DND-41 (cell line): ENCODE measurements around the gene AUH.

Experiments used
- ATAC-seq: fragments of 200-7000 bp; cut with Tn5 transposase; 3 replicates; pipeline ENCODE4 v1.9.1; 2021; ENCODE audit warnings: low read depth; ENCODE audit not compliant: insufficient read depth
- DNase-seq: peaks from one replicate; pipeline ENCODE4 v3.0.0-alpha.2; 2020
- H2AFZ ChIP-seq: 2 replicates; pipeline ENCODE4 v1.6.0; 2012; ENCODE audit warnings: low read depth, low read length
- H3K27ac ChIP-seq: 2 replicates; pipeline ENCODE4 v1.5.1; 2012; ENCODE audit warnings: low read length, inconsistent platforms
- H3K27me3 ChIP-seq: fragments of 200-600 bp; sonication (generic); 2 replicates; pipeline ENCODE4 v1.6.0; 2012; ENCODE audit warnings: low read length, mild to moderate bottlenecking, inconsistent platforms; ENCODE audit not compliant: insufficient read depth, poor library complexity
- H3K36me3 ChIP-seq: 2 replicates; pipeline ENCODE4 v1.5.1; 2012; ENCODE audit warnings: low read length, inconsistent platforms; ENCODE audit not compliant: insufficient read depth
- H3K4me1 ChIP-seq: 2 replicates; pipeline ENCODE4 v1.5.1; 2012; ENCODE audit warnings: mild to moderate bottlenecking, low read length; ENCODE audit not compliant: insufficient read depth
- H3K4me2 ChIP-seq: 2 replicates; pipeline ENCODE4 v1.6.0; 2012; ENCODE audit warnings: mild to moderate bottlenecking, moderate library complexity, low read length, inconsistent platforms; ENCODE audit not compliant: insufficient read depth
- H3K4me3 ChIP-seq, 2 experiments: fragments of 200-600 bp in 1 of 2; shearing (Covaris generic) in 1 of 2; 2 replicates each; pipeline ENCODE4 v1.5.1; 2012 to 2016; ENCODE audit warnings: inconsistent platforms in 2 of 2, low read length in 2 of 2, mild to moderate bottlenecking in 2 of 2, low read depth in 1 of 2, moderate library complexity in 1 of 2
- H3K79me2 ChIP-seq: 2 replicates; pipeline ENCODE4 v1.6.0; 2012; ENCODE audit warnings: low read length, inconsistent platforms; ENCODE audit not compliant: insufficient read depth
- H3K9ac ChIP-seq: 2 replicates; pipeline ENCODE4 v1.6.0; 2012; ENCODE audit warnings: low read depth, mild to moderate bottlenecking, inconsistent platforms, low read length, moderate library complexity
- H3K9me3 ChIP-seq: 2 replicates; pipeline ENCODE4 v1.5.1; 2012; ENCODE audit warnings: low read length, moderate library complexity, mild to moderate bottlenecking, inconsistent platforms; ENCODE audit not compliant: insufficient read depth, severe bottlenecking
- H4K20me1 ChIP-seq: 2 replicates; pipeline ENCODE4 v1.6.0; 2012; ENCODE audit warnings: low read length; ENCODE audit not compliant: insufficient read depth
- EZH2 ChIP-seq: IDR thresholded peaks from 3 replicates; pipeline ENCODE4 v1.6.1; 2012; ENCODE audit warnings: borderline replicate concordance, low read depth, mild to moderate bottlenecking, moderate library complexity, low read length, inconsistent platforms; ENCODE audit not compliant: severe bottlenecking
- TF ChIP-seq, protein P1 (sequence below): IDR thresholded peaks from 2 replicates; pipeline ENCODE4 v1.5.1; 2012; ENCODE audit warnings: borderline replicate concordance, low read length, moderate library complexity, mild to moderate bottlenecking; ENCODE audit not compliant: poor library complexity, severe bottlenecking; ENCODE audit errors: extremely low read depth

The AUH gene

DNA sequence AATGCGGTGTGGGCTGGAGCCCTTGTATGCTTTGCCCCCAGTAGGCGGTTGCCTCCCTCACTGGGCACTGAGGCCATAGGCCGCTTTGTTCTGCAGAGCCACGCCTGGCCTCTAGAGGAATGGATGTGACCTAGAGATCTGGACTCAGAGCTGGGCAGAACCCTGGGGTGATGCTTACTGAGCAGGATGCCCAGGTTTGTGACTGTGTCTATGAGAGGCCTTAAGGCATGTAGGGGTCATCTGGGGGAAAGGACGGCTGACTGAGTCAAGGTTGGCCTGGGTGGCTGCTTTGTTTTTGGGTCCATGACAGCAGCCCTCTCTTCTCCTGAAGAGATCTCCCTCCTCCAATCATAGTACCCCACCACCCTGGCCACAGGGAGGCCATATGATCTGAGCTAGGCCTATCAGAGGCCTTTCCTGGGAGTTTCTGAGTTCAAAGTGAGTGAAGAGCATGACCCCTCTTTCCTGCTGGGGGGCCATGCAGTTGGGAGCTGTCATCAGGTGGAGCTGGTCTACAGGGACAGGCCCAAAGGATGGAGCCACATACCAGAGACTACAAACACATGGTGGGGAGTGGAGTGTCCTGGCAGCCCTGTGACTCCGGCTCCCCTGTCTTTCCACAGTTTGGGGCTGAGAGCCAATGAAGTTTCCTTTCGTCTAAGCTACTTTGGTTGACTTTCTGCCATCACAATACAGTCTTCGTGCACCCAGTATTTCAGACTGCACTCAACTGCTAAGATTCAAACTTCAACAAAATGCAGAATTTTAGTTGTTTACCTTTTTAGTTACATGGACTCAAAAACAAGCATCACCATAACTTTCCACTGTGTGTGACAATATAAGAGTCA is 165.4 kb downstream of the AUH start:
- no peaks in the 10 kb centered on the region for H3K36me3 ChIP-seq
- no peak overlapping the region for H3K27ac ChIP-seq
- no peak for TF ChIP-seq EZH2
- TF ChIP-seq, protein P1, sequence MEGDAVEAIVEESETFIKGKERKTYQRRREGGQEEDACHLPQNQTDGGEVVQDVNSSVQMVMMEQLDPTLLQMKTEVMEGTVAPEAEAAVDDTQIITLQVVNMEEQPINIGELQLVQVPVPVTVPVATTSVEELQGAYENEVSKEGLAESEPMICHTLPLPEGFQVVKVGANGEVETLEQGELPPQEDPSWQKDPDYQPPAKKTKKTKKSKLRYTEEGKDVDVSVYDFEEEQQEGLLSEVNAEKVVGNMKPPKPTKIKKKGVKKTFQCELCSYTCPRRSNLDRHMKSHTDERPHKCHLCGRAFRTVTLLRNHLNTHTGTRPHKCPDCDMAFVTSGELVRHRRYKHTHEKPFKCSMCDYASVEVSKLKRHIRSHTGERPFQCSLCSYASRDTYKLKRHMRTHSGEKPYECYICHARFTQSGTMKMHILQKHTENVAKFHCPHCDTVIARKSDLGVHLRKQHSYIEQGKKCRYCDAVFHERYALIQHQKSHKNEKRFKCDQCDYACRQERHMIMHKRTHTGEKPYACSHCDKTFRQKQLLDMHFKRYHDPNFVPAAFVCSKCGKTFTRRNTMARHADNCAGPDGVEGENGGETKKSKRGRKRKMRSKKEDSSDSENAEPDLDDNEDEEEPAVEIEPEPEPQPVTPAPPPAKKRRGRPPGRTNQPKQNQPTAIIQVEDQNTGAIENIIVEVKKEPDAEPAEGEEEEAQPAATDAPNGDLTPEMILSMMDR, result no peak
- H3K9me3 ChIP-seq, result no peaks in the 10 kb centered on the region
- H3K4me3 ChIP-seq, result no peak overlapping the region
- no peak overlapping the region for H2AFZ ChIP-seq
- no peaks in the 10 kb centered on the region for H4K20me1 ChIP-seq
- H3K27me3 ChIP-seq, result no peaks in the 10 kb centered on the region
- no peak overlapping the region for H3K4me2 ChIP-seq
- no peaks in the 10 kb centered on the region for H3K79me2 ChIP-seq
- DNase-seq (no peak), ATAC-seq (no peak)
- H3K9ac ChIP-seq, result no peak overlapping the region
- H3K4me1 ChIP-seq, result peaks cover 32% of the 10 kb centered on the region

GRCh38 chr9:91195372-91196012 is 166.2 kb downstream of the AUH start:
- H2AFZ ChIP-seq, result no peak overlapping the region
- peaks cover 32% of the 10 kb centered on the region for H3K4me1 ChIP-seq
- H3K9me3 ChIP-seq, result no peaks in the 10 kb centered on the region
- no peaks in the 10 kb centered on the region for H3K27me3 ChIP-seq
- H4K20me1 ChIP-seq, result no peaks in the 10 kb centered on the region
- no peak for DNase-seq
- no peak for ATAC-seq
- no peak overlapping the region for H3K27ac ChIP-seq
- no peak overlapping the region for H3K9ac ChIP-seq
- H3K4me3 ChIP-seq, result no peak overlapping the region
- no peaks in the 10 kb centered on the region for H3K36me3 ChIP-seq
- TF ChIP-seq, protein P1, result no peak
- no peak for TF ChIP-seq EZH2
- H3K79me2 ChIP-seq, result no peaks in the 10 kb centered on the region
- H3K4me2 ChIP-seq, result no peak overlapping the region

DNA sequence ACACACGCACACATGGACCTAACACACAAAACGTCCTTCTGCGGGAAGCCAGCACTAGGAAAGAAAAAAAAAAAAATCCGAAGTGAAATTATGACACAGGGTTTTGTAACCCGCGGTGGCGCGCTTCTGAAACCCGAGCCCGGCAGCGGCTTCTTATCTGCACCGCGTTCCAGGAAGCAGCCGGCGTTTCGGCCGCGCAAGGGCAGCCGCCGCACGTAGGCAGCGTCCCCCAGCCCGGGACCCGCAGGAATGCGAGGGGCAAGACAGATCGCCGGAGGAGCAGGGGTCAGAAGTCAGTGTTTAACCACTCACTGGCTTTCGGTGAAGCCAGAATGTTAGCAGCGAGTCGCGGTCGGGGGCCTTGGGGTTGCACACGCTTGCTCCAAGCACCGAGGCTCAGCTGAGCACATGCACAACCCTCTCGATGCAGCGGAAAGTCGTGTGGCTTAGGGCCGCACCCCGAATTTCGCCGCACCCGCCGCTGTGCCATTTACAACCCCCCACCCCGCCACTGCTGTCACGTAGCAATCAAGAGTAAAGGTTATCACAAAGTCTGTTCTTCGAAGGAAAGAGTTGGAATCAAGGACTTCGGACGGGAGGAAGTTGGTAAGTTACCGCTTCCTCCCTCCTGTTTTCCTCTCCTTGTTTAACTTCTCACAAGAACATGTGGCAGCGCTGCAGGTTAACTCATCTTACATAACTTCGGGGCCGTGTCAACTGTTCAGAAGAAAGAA is 167.9 kb downstream of the AUH start:
- Histone ChIP-seq H3K27ac (peak overlapping the region; percentile 76), H3K4me3 (peak overlapping the region; percentile 12 to 57; a peak in 3 of 4 replicates), H3K4me2 (peak overlapping the region; percentile 85), H2AFZ (peak overlapping the region; percentile 91), H3K4me1 (peaks cover 32% of the 10 kb centered on the region), H4K20me1 (no peaks in the 10 kb centered on the region), H3K27me3 (no peaks in the 10 kb centered on the region), H3K9me3 (no peaks in the 10 kb centered on the region), H3K9ac (peak overlapping the region; percentile 57), H3K79me2 (no peaks in the 10 kb centered on the region), H3K36me3 (no peaks in the 10 kb centered on the region)
- TF ChIP-seq EZH2, result no peak
- TF ChIP-seq, protein P1, result no peak
- peak; percentile 70 for DNase-seq
- ATAC-seq, result peak; percentile 75
